T47D (cell line): ENCODE data around the gene TM7SF2.

Experiments used
- DNase-seq, 2 experiments: peaks; one replicate each; pipeline versions ENCODE4 v3.0.0 to v3.0.0-alpha.2; 2011 to 2012; ENCODE audit warnings: low read depth in 1 of 2, low spot score in 1 of 2
- JUND ChIP-seq: IDR thresholded peaks from 2 replicates; pipeline ENCODE4 v1.6.1; 2012; ENCODE audit warnings: low read depth
- in situ Hi-C: cut with HindIII; loops from 2 replicates; pipeline ENCODE4 v1.10.0; 2016; ENCODE audit warnings: low sequenced_read_pairs, low pct_unique_long_range_greater_than_20kb

TM7SF2 gene

GRCh38 chr11:65121865-65122696 is 10.4 kb downstream of the TM7SF2 start, which contains the start of the genes FAU and MRPL49:
FAU (minus strand) TSS chr11:65122134; CDS start chr11:65121813, 321 bp downstream.
MRPL49 (plus strand) TSS chr11:65122321; CDS start chr11:65122347, 26 bp downstream.
- DNase-seq = peak; percentile 89 to 99
- TF ChIP-seq JUND = no peak
- in situ Hi-C loops = no loop called here

GRCh38 chr11:65124480-65125196 is 13.0 kb downstream of the TM7SF2 start:
- no peak for TF ChIP-seq JUND
- in situ Hi-C loops = no loop called here

GRCh38 chr11:65125197-65126056 is 13.8 kb downstream of the TM7SF2 start:
- in situ Hi-C loops = no loop called here
- TF ChIP-seq JUND = no peak
- no peak for DNase-seq

More at GRCh38 chr11:65124480-65125196, 13.0 kb downstream of the TM7SF2 start:
- DNase-seq = peak in 1 of 2 experiments; percentile 52

- in situ Hi-C loops = no loop called here
- no peak for DNase-seq
- no peak for TF ChIP-seq JUND
Observed at GRCh38 chr11:65126624-65127274, 15.1 kb downstream of the TM7SF2 start.

GRCh38 chr11:65127473-65128181 is 16.0 kb downstream of the TM7SF2 start:
- DNase-seq = no peak
- in situ Hi-C loops = no loop called here
- TF ChIP-seq JUND = no peak

- in situ Hi-C loops = no loop called here
- DNase-seq = no peak
- TF ChIP-seq JUND = no peak
Observed at GRCh38 chr11:65128182-65129145, 16.8 kb downstream of the TM7SF2 start.

GRCh38 chr11:65129649-65130441 is 18.2 kb downstream of the TM7SF2 start:
- in situ Hi-C loops = no loop called here
- no peak for DNase-seq
- no peak for TF ChIP-seq JUND

GRCh38 chr11:65130631-65131416 is 19.2 kb downstream of the TM7SF2 start:
- in situ Hi-C loops = no loop called here
- DNase-seq = no peak
- no peak for TF ChIP-seq JUND

- TF ChIP-seq JUND = no peak
- DNase-seq = no peak
- in situ Hi-C loops = no loop called here
Observed at GRCh38 chr11:65131417-65131776, 19.7 kb downstream of the TM7SF2 start.
